ENCODE data around the gene EPB41L5. TPM values are rescaled to one million over a fixed set of nuclear protein-coding genes. Genes with fewer than 3 reads are reported as not detected.
"Not testable (repeated sequence)": the region's sequence is repeated elsewhere in the genome, so short reads cannot be mapped to it uniquely, and the experiment has no call there.

EPB41L5 gene
- total RNA-seq, 6 experiments from 2014 or later = 27.1 to 54.1 (median 43.3) TPM

DNA sequence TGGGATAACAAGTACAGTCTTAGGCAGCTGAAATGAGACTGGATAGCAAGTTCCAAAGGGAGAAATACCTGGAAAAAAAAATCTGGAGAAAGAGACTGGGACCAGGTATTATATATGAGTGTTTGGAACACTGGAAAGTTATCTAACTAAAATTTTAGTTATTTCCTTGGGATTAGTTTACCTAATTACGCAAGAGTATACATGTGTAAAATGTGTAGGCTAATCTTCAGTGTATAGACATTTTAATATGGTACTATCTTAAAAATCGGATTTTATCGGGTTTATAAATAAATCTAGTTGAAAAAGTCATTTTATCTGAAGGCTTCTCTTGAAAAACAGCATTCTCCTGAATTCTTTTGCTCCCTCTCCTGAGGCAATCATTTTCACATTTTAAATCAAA lies 3.9 kb downstream of the EPB41L5 start:
- ATAC-seq (no peak), DNase-seq (no peak)
- Histone ChIP-seq H3K9me3 (no peaks in the 10 kb centered on the region), H3K4me1 (peaks cover 0 to 10% (median 2%) of the 10 kb centered on the region in 4 donors), H3K27me3 (no peaks in the 10 kb centered on the region), H3K36me3 (peaks cover 0 to 3% (median 0%) of the 10 kb centered on the region in 4 donors), H3K27ac (peak overlapping the region in 1 of 3 donors; percentile 7), H3K4me3 (no peak overlapping the region)
- WGBS (ENCODE audit: insufficient coverage, low coverage, low lambda C conversion rate, missing lambda C conversion rate) = 88% methylated on average over 3 of the region's 3 CpGs
- intact Hi-C loops (cut with DNase I) = no loop called here
- TF ChIP-seq, protein P1, sequence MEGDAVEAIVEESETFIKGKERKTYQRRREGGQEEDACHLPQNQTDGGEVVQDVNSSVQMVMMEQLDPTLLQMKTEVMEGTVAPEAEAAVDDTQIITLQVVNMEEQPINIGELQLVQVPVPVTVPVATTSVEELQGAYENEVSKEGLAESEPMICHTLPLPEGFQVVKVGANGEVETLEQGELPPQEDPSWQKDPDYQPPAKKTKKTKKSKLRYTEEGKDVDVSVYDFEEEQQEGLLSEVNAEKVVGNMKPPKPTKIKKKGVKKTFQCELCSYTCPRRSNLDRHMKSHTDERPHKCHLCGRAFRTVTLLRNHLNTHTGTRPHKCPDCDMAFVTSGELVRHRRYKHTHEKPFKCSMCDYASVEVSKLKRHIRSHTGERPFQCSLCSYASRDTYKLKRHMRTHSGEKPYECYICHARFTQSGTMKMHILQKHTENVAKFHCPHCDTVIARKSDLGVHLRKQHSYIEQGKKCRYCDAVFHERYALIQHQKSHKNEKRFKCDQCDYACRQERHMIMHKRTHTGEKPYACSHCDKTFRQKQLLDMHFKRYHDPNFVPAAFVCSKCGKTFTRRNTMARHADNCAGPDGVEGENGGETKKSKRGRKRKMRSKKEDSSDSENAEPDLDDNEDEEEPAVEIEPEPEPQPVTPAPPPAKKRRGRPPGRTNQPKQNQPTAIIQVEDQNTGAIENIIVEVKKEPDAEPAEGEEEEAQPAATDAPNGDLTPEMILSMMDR (IDR thresholded peaks at IDR 0.05) = no peak
- no peak for TF ChIP-seq POLR2A (IDR thresholded peaks at IDR 0.05)

DNA sequence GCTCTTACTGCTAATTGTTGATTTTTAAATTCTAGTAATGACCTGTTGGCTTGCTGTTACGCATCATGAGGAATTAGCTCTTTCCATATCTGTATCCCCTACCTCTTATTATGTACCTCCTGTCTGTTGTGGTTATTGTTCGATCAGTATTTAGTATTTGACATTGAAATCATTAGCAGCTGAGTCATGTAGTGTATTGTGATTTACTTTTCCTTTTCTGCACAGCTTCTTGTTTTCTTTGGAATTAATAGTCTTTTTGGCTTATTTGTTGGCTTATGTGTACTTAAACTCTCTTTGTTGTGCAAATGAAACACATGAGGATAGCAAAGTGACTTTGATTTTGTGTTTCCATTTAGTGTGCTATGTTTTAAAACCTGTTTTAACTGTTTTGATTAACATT lies 4.3 kb downstream of the EPB41L5 start:
- peaks cover 0 to 10% (median 2%) of the 10 kb centered on the region in 4 donors for H3K4me1 ChIP-seq
- DNase-seq = no peak
- peaks cover 0 to 3% (median 0%) of the 10 kb centered on the region in 4 donors for H3K36me3 ChIP-seq
- no peak overlapping the region for H3K4me3 ChIP-seq
- TF ChIP-seq POLR2A (IDR thresholded peaks at IDR 0.05) = no peak
- TF ChIP-seq, protein P1 (IDR thresholded peaks at IDR 0.05) = no peak
- no peak for ATAC-seq
- 73% methylated on average over 2 of the region's 2 CpGs for WGBS (ENCODE audit: insufficient coverage, low coverage, low lambda C conversion rate, missing lambda C conversion rate)
- intact Hi-C loops (cut with DNase I) = no loop called here
- no peaks in the 10 kb centered on the region for H3K27me3 ChIP-seq
- peak overlapping the region in 1 of 3 donors; percentile 7 for H3K27ac ChIP-seq
- H3K9me3 ChIP-seq = no peaks in the 10 kb centered on the region

DNA sequence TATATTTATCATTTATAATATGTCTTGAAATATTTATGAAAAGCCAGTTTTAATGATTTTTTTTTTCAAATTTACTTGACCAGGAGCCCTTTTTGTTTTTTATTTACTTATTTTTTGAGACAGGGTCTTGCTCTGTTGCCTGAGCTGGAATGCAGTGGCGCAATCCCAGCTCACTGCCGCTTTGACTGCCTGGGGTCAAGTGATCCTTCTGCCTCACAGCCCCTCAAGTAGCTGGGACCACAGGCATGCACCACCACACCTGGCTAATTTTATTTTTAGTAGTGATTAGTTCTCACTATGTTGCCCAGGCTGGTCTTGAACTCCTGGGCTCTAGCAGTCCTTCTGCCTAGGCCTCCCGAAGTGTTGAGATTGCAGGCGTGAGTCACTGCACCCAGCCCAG lies 5.7 kb downstream of the EPB41L5 start:
- intact Hi-C loops (cut with DNase I) = no loop called here
- no peaks in the 10 kb centered on the region for H3K9me3 ChIP-seq
- no peak overlapping the region for H3K27ac ChIP-seq
- H3K27me3 ChIP-seq = no peaks in the 10 kb centered on the region
- DNase-seq = no peak
- H3K4me3 ChIP-seq = no peak overlapping the region
- peaks cover 0 to 10% (median 2%) of the 10 kb centered on the region in 4 donors for H3K4me1 ChIP-seq
- ATAC-seq = no peak
- TF ChIP-seq, protein P1 (IDR thresholded peaks at IDR 0.05) = no peak
- no peak for TF ChIP-seq POLR2A (IDR thresholded peaks at IDR 0.05)
- peaks cover 0 to 3% (median 0%) of the 10 kb centered on the region in 4 donors for H3K36me3 ChIP-seq
- WGBS (ENCODE audit: insufficient coverage, low coverage, low lambda C conversion rate, missing lambda C conversion rate) = 79% methylated on average over 4 of the region's 4 CpGs

DNA sequence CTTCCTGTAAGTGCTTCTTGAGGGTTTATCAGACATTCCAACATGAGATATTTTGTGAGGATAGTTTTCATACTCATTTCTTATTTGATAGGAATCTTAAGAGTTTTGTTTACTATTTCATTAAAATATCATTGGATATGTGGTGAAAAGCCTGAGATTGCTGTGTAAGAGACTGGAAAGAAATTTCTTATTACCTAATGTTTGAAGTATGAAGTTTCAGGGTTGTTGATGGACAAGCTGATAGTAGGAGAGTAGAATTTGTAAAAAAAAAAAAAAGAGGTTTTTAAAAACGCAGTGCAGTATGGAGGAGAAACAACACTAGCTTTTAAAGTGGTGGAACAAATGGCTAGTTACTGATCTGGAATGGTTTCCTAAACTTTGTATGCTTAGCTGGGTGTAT lies 7.7 kb downstream of the EPB41L5 start:
- H3K27me3 ChIP-seq = no peaks in the 10 kb centered on the region
- 60% methylated on average over 1 of the region's 1 CpG for WGBS (ENCODE audit: insufficient coverage, low coverage, low lambda C conversion rate, missing lambda C conversion rate)
- no peak overlapping the region for H3K27ac ChIP-seq
- H3K4me1 ChIP-seq = peaks cover 0 to 10% (median 2%) of the 10 kb centered on the region in 4 donors
- H3K9me3 ChIP-seq = no peaks in the 10 kb centered on the region
- peaks cover 0 to 3% (median 0%) of the 10 kb centered on the region in 4 donors for H3K36me3 ChIP-seq
- no peak for TF ChIP-seq POLR2A (IDR thresholded peaks at IDR 0.05)
- TF ChIP-seq, protein P1 (IDR thresholded peaks at IDR 0.05) = no peak
- no peak overlapping the region for H3K4me3 ChIP-seq
- DNase-seq (no peak), ATAC-seq (no peak)
- intact Hi-C loops (cut with DNase I) = no loop called here

- H3K36me3 ChIP-seq; intact Hi-C loops (cut with DNase I); H3K4me3 ChIP-seq; DNase-seq; H3K27me3 ChIP-seq; ATAC-seq; H3K27ac ChIP-seq; H3K4me1 ChIP-seq; H3K9me3 ChIP-seq: not testable (repeated sequence)
- 100% methylated on average over 1 of the region's 1 CpG for WGBS (ENCODE audit: insufficient coverage, low coverage, low lambda C conversion rate, missing lambda C conversion rate)
Observed at GRCh38 chr2:120022505-120022904, 9.6 kb downstream of the EPB41L5 start.

Data from right lobe of liver (tissue), 6 donors.